Upper lobe of left lung (tissue), 4 donors: ENCODE measurements around the gene OGA.

Experiments
- EP300 ChIP-seq, 4 donors: sonication (generic); formaldehyde crosslinking; IDR thresholded peaks; one replicate each; pipeline ENCODE4 v1.5.1; 2017; ENCODE audit warnings: antibody characterized with exemption in 4 of 4, control low read depth in 2 of 4
- POLR2A ChIP-seq, 4 donors: fragments of 450-650 bp; IDR thresholded peaks; one replicate each; pipeline ENCODE4 v1.5.1; 2016 to 2017; ENCODE audit warnings: antibody characterized with exemption in 4 of 4, mild to moderate bottlenecking in 2 of 4
- POLR2AphosphoS5 ChIP-seq, 2 donors: sonication (generic); formaldehyde crosslinking; IDR thresholded peaks; one replicate each; pipeline ENCODE4 v1.5.1; 2017; ENCODE audit warnings: antibody characterized with exemption in 2 of 2
- TF ChIP-seq, protein P1 (sequence below), 6 experiments: fragments of 450-650 bp in 4 of 6; fragments of 200-600 bp in 2 of 6; sonication (generic) in 2 of 6; IDR thresholded peaks; one replicate each; pipeline ENCODE4 v1.5.1; 2016 to 2019; ENCODE audit warnings: antibody characterized with exemption in 6 of 6

DNA sequence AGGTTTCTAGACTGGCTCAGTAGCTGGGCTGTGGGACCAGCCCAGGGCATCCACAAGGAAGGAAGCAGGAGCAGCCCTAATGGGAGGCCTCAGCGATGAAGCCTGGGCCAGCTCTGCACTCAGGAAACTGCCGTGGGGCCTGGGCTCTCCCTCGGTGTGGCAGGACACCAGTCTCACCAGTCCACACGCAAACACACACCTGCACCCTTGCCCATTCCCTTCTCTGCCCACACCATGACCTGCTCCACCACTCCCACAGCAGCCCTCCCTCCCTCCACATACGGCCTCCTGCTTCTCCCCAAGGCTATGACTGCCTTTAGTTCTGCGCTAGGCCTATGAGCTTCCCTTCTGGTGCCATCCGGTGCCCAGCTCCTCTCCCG lies 49.5 kb downstream of the OGA start:
- TF ChIP-seq EP300 (IDR thresholded peaks at IDR 0.05), result no peak
- no peak for TF ChIP-seq POLR2A (IDR thresholded peaks at IDR 0.05)
- TF ChIP-seq, protein P1, sequence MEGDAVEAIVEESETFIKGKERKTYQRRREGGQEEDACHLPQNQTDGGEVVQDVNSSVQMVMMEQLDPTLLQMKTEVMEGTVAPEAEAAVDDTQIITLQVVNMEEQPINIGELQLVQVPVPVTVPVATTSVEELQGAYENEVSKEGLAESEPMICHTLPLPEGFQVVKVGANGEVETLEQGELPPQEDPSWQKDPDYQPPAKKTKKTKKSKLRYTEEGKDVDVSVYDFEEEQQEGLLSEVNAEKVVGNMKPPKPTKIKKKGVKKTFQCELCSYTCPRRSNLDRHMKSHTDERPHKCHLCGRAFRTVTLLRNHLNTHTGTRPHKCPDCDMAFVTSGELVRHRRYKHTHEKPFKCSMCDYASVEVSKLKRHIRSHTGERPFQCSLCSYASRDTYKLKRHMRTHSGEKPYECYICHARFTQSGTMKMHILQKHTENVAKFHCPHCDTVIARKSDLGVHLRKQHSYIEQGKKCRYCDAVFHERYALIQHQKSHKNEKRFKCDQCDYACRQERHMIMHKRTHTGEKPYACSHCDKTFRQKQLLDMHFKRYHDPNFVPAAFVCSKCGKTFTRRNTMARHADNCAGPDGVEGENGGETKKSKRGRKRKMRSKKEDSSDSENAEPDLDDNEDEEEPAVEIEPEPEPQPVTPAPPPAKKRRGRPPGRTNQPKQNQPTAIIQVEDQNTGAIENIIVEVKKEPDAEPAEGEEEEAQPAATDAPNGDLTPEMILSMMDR (IDR thresholded peaks at IDR 0.05), result no peak
- no peak for TF ChIP-seq POLR2AphosphoS5 (IDR thresholded peaks at IDR 0.05)
